Neural cell (in vitro differentiated cells): Measurements from ENCODE around the gene SCGB2B2.

Experiments
- EP300 ChIP-seq: fragments of 450-650 bp; conservative IDR thresholded peaks from 2 replicates; pipeline ENCODE4 v1.6.1; 2014; ENCODE audit warnings: antibody characterized with exemption, mild to moderate bottlenecking, moderate library complexity; ENCODE audit not compliant: poor library complexity, severe bottlenecking
- EZH2 ChIP-seq: fragments of 200-600, 300-800 bp; shearing (Covaris generic), sonication (generic); IDR thresholded peaks from 2 replicates; pipeline ENCODE4 v1.6.1; 2014; ENCODE audit warnings: antibody characterized with exemption, low read length, borderline replicate concordance, mild to moderate bottlenecking; ENCODE audit not compliant: insufficient read depth, poor library complexity, severe bottlenecking
- POLR2AphosphoS5 ChIP-seq: IDR thresholded peaks from 2 replicates; pipeline ENCODE4 v1.6.1; 2012
- RAD21 ChIP-seq: fragments of 450-650 bp; conservative IDR thresholded peaks from 2 replicates; pipeline ENCODE4 v1.6.1; 2014; ENCODE audit warnings: antibody characterized with exemption, mild to moderate bottlenecking, moderate library complexity
- SMC3 ChIP-seq: fragments of 450-650 bp; conservative IDR thresholded peaks from 2 replicates; pipeline ENCODE4 v1.6.1; 2014; ENCODE audit warnings: antibody characterized with exemption, mild to moderate bottlenecking, moderate library complexity; ENCODE audit not compliant: poor library complexity
- TAF1 ChIP-seq: IDR thresholded peaks from 2 replicates; pipeline ENCODE4 v1.6.1; 2012; ENCODE audit warnings: low read depth
- TF ChIP-seq, protein P1 (sequence below): IDR thresholded peaks from 2 replicates; pipeline ENCODE4 v1.6.1; 2012; ENCODE audit warnings: borderline replicate concordance
- TF ChIP-seq, protein P2 (sequence below): fragments of 450-650 bp; IDR thresholded peaks from 2 replicates; pipeline ENCODE4 v1.5.1; 2014; ENCODE audit warnings: antibody characterized with exemption, mild to moderate bottlenecking, moderate library complexity; ENCODE audit not compliant: poor library complexity, severe bottlenecking

DNA sequence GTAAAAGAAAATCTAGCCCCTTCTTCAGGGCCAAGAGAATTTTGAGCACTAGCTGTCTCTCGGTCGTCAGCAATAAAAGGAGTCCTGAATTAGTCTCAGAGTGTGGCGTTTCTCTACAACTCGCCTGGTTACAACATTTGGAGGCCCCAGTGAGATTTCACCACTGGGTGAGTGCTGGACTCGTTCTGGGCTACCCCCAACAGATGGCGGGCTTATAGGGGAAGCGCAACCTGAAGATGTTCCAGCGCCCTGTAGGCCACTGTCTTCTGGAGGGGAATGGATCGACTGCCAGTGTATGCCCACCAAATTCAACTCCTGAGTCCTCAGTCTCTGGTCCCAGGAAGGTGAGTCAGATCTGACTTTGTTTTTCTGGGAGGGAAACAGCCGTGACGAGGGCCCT, 45.4 kb upstream of the SCGB2B2 start:
- TF ChIP-seq, protein P1, sequence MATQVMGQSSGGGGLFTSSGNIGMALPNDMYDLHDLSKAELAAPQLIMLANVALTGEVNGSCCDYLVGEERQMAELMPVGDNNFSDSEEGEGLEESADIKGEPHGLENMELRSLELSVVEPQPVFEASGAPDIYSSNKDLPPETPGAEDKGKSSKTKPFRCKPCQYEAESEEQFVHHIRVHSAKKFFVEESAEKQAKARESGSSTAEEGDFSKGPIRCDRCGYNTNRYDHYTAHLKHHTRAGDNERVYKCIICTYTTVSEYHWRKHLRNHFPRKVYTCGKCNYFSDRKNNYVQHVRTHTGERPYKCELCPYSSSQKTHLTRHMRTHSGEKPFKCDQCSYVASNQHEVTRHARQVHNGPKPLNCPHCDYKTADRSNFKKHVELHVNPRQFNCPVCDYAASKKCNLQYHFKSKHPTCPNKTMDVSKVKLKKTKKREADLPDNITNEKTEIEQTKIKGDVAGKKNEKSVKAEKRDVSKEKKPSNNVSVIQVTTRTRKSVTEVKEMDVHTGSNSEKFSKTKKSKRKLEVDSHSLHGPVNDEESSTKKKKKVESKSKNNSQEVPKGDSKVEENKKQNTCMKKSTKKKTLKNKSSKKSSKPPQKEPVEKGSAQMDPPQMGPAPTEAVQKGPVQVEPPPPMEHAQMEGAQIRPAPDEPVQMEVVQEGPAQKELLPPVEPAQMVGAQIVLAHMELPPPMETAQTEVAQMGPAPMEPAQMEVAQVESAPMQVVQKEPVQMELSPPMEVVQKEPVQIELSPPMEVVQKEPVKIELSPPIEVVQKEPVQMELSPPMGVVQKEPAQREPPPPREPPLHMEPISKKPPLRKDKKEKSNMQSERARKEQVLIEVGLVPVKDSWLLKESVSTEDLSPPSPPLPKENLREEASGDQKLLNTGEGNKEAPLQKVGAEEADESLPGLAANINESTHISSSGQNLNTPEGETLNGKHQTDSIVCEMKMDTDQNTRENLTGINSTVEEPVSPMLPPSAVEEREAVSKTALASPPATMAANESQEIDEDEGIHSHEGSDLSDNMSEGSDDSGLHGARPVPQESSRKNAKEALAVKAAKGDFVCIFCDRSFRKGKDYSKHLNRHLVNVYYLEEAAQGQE, result no peak
- TF ChIP-seq, protein P2, sequence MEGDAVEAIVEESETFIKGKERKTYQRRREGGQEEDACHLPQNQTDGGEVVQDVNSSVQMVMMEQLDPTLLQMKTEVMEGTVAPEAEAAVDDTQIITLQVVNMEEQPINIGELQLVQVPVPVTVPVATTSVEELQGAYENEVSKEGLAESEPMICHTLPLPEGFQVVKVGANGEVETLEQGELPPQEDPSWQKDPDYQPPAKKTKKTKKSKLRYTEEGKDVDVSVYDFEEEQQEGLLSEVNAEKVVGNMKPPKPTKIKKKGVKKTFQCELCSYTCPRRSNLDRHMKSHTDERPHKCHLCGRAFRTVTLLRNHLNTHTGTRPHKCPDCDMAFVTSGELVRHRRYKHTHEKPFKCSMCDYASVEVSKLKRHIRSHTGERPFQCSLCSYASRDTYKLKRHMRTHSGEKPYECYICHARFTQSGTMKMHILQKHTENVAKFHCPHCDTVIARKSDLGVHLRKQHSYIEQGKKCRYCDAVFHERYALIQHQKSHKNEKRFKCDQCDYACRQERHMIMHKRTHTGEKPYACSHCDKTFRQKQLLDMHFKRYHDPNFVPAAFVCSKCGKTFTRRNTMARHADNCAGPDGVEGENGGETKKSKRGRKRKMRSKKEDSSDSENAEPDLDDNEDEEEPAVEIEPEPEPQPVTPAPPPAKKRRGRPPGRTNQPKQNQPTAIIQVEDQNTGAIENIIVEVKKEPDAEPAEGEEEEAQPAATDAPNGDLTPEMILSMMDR, result no peak
- TF ChIP-seq EP300 (no peak), RAD21 (no peak), TAF1 (no peak), EZH2 (no peak), POLR2AphosphoS5 (no peak), SMC3 (no peak)
